Calu3 (cell line): ENCODE measurements around the gene CACNA1C. TPM values are rescaled to one million over a fixed set of nuclear protein-coding genes. Genes with fewer than 3 reads are reported as not detected.

ENCODE experiments used
- BruUV-seq: library from RNA; stranded (reverse); fragments of 400-500 nt; replicated peaks from 2 replicates; lab custom pipeline; 2021; lab: Mats Ljungman, UMichigan
- CTCF ChIA-PET: fragments of 300-600 bp; sonication (Branson Sonifier 250); formaldehyde crosslinking; loops from one replicate; lab custom pipeline; 2022; ENCODE audit warnings: antibody characterized with exemption; lab: Charles Lee
- DNase-seq: peaks from one replicate; pipeline ENCODE4 v3.0.0; 2022
- H3K27ac Mint-ChIP-seq: one replicate; pipeline ENCODE4 v1.8.0; 2022; ENCODE audit warnings: mixed read lengths; ENCODE audit not compliant: unreplicated experiment
- H3K27me3 Mint-ChIP-seq: one replicate; pipeline ENCODE4 v1.8.0; 2022; ENCODE audit warnings: mixed read lengths; ENCODE audit not compliant: unreplicated experiment
- H3K36me3 Mint-ChIP-seq: one replicate; pipeline ENCODE4 v1.8.0; 2022; ENCODE audit warnings: mild to moderate bottlenecking, moderate library complexity, mixed read lengths; ENCODE audit not compliant: insufficient read depth, unreplicated experiment
- H3K4me1 Mint-ChIP-seq: one replicate; pipeline ENCODE4 v1.8.0; 2022; ENCODE audit warnings: mild to moderate bottlenecking, low read depth, mixed read lengths; ENCODE audit not compliant: unreplicated experiment
- H3K4me3 Mint-ChIP-seq: one replicate; pipeline ENCODE4 v1.8.0; 2022; ENCODE audit warnings: mild to moderate bottlenecking, low read depth, moderate library complexity, mixed read lengths; ENCODE audit not compliant: unreplicated experiment
- H3K9me3 Mint-ChIP-seq: one replicate; pipeline ENCODE4 v1.8.0; 2022; ENCODE audit warnings: low read depth, mixed read lengths; ENCODE audit not compliant: unreplicated experiment
- intact Hi-C: fragments of 100-400 bp; cut with micrococcal nuclease; formaldehyde crosslinking; loops from one replicate; pipeline ENCODE4 v1.10.0; 2022; ENCODE audit not compliant: unreplicated experiment
- total RNA-seq: library from RNA; stranded (reverse); gene quantifications from 2 replicates; pipeline ENCODE4 v1.2.3, GENCODE V29; 2022
- TF ChIP-seq, protein P1 (sequence below): fragments of 200-600 bp; IDR thresholded peaks from one replicate; pipeline ENCODE4 v1.8.0; 2022; ENCODE audit warnings: antibody characterized with exemption; ENCODE audit not compliant: unreplicated experiment

Gene CACNA1C
- total RNA-seq, 1 experiment from 2014 or later: not detected

DNA sequence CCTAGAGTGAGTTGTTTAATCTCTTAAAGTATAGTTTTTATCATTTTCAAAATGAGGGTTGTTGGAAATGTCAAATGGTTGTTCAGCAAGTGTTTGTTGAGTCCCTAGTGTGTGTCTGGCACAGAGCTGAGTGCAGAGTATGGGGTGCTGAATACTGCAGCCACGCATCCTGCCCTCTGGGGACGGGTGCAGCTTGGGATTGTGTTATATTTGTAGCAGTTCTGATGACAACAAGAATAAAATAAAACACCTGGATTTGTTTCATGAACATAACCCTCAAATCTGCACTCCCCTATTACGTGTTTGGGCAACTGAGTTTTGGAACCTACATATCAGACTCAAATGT is 127.9 kb downstream of the CACNA1C start:
- no peaks in the 10 kb centered on the region for H3K9me3 Mint-ChIP-seq
- DNase-seq: no peak
- H3K27ac Mint-ChIP-seq: no peak overlapping the region
- TF ChIP-seq, protein P1, sequence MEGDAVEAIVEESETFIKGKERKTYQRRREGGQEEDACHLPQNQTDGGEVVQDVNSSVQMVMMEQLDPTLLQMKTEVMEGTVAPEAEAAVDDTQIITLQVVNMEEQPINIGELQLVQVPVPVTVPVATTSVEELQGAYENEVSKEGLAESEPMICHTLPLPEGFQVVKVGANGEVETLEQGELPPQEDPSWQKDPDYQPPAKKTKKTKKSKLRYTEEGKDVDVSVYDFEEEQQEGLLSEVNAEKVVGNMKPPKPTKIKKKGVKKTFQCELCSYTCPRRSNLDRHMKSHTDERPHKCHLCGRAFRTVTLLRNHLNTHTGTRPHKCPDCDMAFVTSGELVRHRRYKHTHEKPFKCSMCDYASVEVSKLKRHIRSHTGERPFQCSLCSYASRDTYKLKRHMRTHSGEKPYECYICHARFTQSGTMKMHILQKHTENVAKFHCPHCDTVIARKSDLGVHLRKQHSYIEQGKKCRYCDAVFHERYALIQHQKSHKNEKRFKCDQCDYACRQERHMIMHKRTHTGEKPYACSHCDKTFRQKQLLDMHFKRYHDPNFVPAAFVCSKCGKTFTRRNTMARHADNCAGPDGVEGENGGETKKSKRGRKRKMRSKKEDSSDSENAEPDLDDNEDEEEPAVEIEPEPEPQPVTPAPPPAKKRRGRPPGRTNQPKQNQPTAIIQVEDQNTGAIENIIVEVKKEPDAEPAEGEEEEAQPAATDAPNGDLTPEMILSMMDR: no peak
- H3K4me3 Mint-ChIP-seq: no peak overlapping the region
- peaks cover 100% of the 10 kb centered on the region for H3K27me3 Mint-ChIP-seq
- H3K36me3 Mint-ChIP-seq: no peaks in the 10 kb centered on the region
- CTCF ChIA-PET: no interaction called here
- no TSS peak for BruUV-seq
- intact Hi-C loops: no loop called here
- no peaks in the 10 kb centered on the region for H3K4me1 Mint-ChIP-seq

DNA sequence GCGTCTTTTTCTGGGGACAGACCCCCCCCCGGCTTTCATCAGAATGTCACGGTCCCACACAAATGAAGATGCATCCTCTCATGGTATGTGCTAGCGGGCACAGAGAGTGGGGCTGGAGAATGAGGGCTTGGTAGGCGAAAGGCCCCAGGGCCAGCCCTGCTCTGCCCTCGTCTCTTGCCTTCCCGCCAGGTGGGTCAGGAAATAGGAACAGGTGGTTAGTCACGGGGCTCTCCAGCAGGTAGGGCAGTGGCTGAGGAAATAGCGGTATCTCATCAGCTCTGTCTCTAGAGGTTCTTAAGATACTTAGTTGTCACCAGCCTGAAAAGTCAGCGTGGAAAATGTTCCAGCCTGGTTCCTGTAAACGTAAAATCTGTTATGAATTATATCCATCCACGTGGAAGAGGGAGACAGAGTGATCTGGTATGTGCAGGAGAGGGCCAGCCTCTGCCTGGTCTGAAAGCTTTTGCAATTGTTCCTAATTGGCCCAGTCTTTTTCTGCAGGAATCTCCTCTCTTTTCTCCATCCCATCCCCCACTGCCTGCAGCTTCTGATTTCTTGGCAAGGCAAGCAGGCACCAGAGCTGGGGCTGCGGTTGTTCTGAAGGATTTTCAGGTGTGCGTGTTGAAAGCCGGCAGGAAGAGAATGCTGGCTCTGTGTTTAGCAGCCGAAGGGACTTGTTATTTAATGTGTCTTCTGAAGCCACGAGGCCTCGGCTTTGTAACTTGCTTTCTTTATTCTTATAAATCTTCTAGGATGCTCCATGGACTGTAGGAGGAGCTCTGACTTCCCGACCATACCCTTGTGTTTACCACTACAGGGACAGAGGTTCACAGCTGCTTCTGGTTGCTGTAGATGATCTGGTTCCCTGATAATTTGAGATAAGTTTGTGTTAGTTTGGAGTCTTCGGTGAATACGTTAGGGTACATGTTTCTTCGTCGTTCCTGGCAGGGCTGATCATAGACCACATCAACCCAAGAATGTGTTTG is 131.1 kb downstream of the CACNA1C start:
- TF ChIP-seq, protein P1: no peak
- H3K4me3 Mint-ChIP-seq: no peak overlapping the region
- CTCF ChIA-PET: no interaction called here
- H3K4me1 Mint-ChIP-seq: no peaks in the 10 kb centered on the region
- no peaks in the 10 kb centered on the region for H3K36me3 Mint-ChIP-seq
- no peaks in the 10 kb centered on the region for H3K9me3 Mint-ChIP-seq
- DNase-seq: no peak
- no peak overlapping the region for H3K27ac Mint-ChIP-seq
- peaks cover 95% of the 10 kb centered on the region for H3K27me3 Mint-ChIP-seq
- intact Hi-C loops: no loop called here
- no TSS peak for BruUV-seq

DNA sequence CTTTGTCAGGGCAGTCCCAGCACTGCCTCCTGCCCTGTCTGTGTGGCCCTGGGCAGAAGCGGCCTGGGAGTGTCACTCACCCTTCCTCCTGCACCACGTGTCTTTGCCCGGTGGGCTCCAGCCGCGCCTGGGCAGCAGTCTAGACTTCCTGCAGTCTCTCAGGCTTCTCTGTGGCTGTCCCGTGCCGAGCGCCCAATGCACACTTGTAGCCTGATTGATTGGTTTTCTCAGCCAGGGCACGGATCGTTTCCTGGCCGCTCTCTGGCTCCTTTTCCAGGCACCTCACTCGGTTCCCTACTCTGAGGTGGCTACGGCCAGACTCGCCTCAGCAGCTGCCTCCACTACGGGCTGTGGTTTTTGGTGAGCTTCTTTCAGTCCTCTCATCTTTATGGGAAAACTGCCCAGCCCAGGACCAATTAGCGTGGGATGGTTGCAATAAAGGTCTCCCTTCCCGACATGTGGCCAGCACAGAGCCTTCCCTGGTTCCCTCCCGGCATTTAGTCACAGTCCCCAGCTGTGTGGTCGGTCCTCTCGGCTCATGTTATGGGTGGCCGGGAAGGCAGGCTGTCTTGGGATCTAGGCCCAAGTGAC is 133.1 kb downstream of the CACNA1C start:
- no TSS peak for BruUV-seq
- H3K9me3 Mint-ChIP-seq: no peaks in the 10 kb centered on the region
- no peak for DNase-seq
- intact Hi-C loops: no loop called here
- TF ChIP-seq, protein P1: no peak
- H3K27ac Mint-ChIP-seq: no peak overlapping the region
- no peak overlapping the region for H3K4me3 Mint-ChIP-seq
- H3K4me1 Mint-ChIP-seq: no peaks in the 10 kb centered on the region
- H3K36me3 Mint-ChIP-seq: no peaks in the 10 kb centered on the region
- CTCF ChIA-PET: no interaction called here
- peaks cover 92% of the 10 kb centered on the region for H3K27me3 Mint-ChIP-seq

DNA sequence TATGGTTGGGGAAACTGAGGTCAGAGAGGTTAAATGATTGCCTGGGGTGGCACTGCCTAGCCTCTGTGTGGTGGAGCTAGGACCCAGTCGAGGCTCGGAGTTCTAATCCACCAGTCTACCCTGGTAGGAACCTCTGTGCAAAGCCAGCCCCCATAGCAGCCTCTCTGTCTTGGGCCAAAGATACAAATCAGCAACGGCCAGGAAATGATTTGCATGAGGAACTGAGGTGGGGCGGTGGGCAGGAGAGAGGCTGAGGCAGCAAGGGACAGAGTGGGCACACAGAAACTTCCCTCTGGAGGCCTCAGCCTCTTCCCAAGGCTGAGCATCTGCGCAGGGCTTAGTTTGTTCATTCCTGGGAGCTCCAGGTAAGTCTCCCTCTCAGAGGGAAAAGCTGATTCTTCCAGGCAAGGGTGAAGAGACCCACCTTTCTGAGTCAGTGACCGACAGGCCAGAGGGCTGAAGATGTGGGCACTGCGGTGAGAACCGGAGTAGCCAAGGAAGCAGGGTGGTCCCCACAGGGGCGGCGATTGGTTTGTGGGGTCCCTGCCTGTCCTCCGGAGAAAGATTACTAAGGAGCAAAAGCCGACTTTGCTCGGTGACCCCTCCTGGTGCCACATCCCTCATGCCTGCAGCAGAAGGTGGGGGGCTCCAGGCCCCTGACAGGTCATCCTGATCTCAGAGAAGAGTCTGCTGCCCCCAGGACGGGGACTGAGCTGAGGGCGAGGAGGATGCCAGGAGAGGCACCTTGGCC is 134.6 kb downstream of the CACNA1C start:
- Mint-ChIP-seq H3K36me3 (no peaks in the 10 kb centered on the region), H3K4me1 (no peaks in the 10 kb centered on the region), H3K4me3 (no peak overlapping the region), H3K9me3 (no peaks in the 10 kb centered on the region), H3K27me3 (peaks cover 88% of the 10 kb centered on the region), H3K27ac (no peak overlapping the region)
- DNase-seq: no peak
- TF ChIP-seq, protein P1: no peak
- no TSS peak for BruUV-seq
- CTCF ChIA-PET: interaction anchor here (0.6 kb wide), 1 partner anchor 25 kb away, joined by 4 read pairs; no protein-coding TSS in a partner anchor
- intact Hi-C loops: no loop called here
